ENCODE data around the gene TIMM23. TPM values are rescaled to one million over a fixed set of nuclear protein-coding genes. Genes with fewer than 3 reads are reported as not detected.

Gene TIMM23
- total and polyA plus RNA-seq, 2 donors (not counting 3 experiments of a cell fraction or from before 2014, with no cell fraction given): 78.1 to 94.6 TPM

GRCh38 chr10:46014206-46014605, 41.9 kb downstream of the TIMM23 start:
- FAIRE-seq: no peak
- H3K4me1 ChIP-seq (ENCODE audit: control insufficient read depth, extremely low read depth, insufficient read depth, low read length): peaks cover 17% of the 10 kb centered on the region
- no peak overlapping the region for H2AFZ ChIP-seq (ENCODE audit: low read depth, low read length)
- no peak overlapping the region for H3K27ac ChIP-seq (ENCODE audit: insufficient read depth, low read depth, low read length)
- H3K36me3 ChIP-seq (ENCODE audit: control insufficient read depth in 2 of 2, extremely low read depth in 1 of 2, insufficient read depth in 2 of 2, low read length in 2 of 2): peaks cover 21 to 26% of the 10 kb centered on the region in 2 experiments
- no peaks in the 10 kb centered on the region for H4K20me1 ChIP-seq (replicated peaks; ENCODE audit: control insufficient read depth, extremely low read depth, insufficient read depth, low read length)
- intact Hi-C loops (cut with micrococcal nuclease): no loop called here
- no peaks in the 10 kb centered on the region for H3K9me3 ChIP-seq (replicated peaks; ENCODE audit: control insufficient read depth, insufficient read depth, low read length)
- BruUV-seq (replicated peaks): no TSS peak
- H3K9ac ChIP-seq (replicated peaks; ENCODE audit: extremely low read depth, insufficient read depth, low read length): no peak overlapping the region
- CTCF ChIA-PET: no interaction called here
- no peak overlapping the region for H3K4me2 ChIP-seq (ENCODE audit: insufficient read depth, low read length)
- dilution Hi-C loops (cut with MboI; ENCODE audit: extremely low pct_ligation_motif_present, low sequenced_read_pairs): no loop called here
- POLR2A ChIA-PET: no interaction called here
- peaks cover 49% of the 10 kb centered on the region for H3K79me2 ChIP-seq (ENCODE audit: control insufficient read depth, insufficient read depth, low read length)
- no peak for TF ChIP-seq EZH2 (IDR thresholded peaks at IDR 0.05; ENCODE audit: borderline replicate concordance, low read depth, low read length, severe bottlenecking)
- TF ChIP-seq POLR2AphosphoS5 (IDR thresholded peaks at IDR 0.05; ENCODE audit: insufficient read depth, low read depth, low read length): no peak
- TF ChIP-seq GATA2 (IDR thresholded peaks at IDR 0.05; ENCODE audit: insufficient read depth, insufficient read length, low read depth, low read length): no peak
- no peak for TF ChIP-seq POLR2A (IDR thresholded peaks at IDR 0.05; ENCODE audit: low read depth, low read length)
- TF ChIP-seq CTCF (IDR thresholded peaks at IDR 0.05; ENCODE audit: extremely low read depth in 1 of 2, insufficient read depth in 1 of 2, low read depth in 1 of 2, low read length in 2 of 2): no peak
- H3K27me3 ChIP-seq (ENCODE audit: control insufficient read depth in 2 of 2, insufficient read depth in 2 of 2, low read length in 2 of 2): no peaks in the 10 kb centered on the region
- no peak overlapping the region for H3K4me3 ChIP-seq (replicated peaks in 1 of 3; ENCODE audit: insufficient read depth in 1 of 3, low read depth in 1 of 3, low read length in 3 of 3)
- H3K9me1 ChIP-seq (replicated peaks; ENCODE audit: control insufficient read depth, extremely low read depth, insufficient read depth, low read length): no peaks in the 10 kb centered on the region
- no peak for DNase-seq (ENCODE audit: low read depth, low spot score)

Data from endothelial cell of umbilical vein (primary cell).